ENCODE measurements around the gene PIK3C2G. TPM values are rescaled to one million over a fixed set of nuclear protein-coding genes. Genes with fewer than 3 reads are reported as not detected.
"Not testable (repeated sequence)": the region's sequence is repeated elsewhere in the genome, so short reads cannot be mapped to it uniquely, and the experiment has no call there.

PIK3C2G gene
- total and polyA plus RNA-seq, 4 donors: 0.11 to 4.8 (median 0.74) TPM; not detected in 1

DNA sequence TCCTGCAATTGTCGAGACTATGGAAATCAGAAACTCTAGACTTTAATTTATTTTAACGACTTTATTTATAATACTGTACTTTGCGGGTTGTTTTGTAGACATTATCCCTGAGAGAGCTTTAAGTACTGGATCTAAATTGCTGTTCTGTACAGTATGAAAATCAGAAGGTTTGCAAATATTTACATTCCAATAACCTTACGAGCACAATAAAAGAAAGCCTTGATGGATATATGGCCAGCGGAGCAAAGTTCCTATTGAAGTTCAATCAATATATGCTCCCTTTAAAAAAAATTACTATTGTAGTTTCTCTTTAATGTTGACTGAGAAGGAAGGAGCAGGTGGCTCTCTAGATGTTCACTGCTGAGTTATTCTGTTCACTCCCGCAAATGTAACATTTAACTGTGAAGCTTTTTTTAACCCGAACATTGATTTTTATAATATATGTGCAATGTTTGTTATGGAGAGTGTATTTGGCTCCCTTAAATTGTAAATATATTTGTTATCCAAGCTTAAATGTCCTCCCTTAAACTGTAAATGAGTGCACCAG, 241.2 kb downstream of the PIK3C2G start:
- ATAC-seq (ENCODE audit: insufficient read depth, low FRiP score) (no peak), DNase-seq (no peak)
- Histone ChIP-seq H3K27ac (ENCODE audit: low read depth in 1 of 2, low read length in 1 of 2) (no peak overlapping the region), H3K9ac (ENCODE audit: insufficient read depth in 1 of 2, low read length in 2 of 2) (no peak overlapping the region), H3K36me3 (ENCODE audit: control insufficient read depth in 4 of 4, insufficient read depth in 4 of 4, low read length in 4 of 4) (no peaks in the 10 kb centered on the region), H3K4me3 (no peak overlapping the region), H3K9me3 (ENCODE audit: control insufficient read depth in 4 of 4, insufficient read depth in 3 of 4, low read length in 3 of 4) (no peaks in the 10 kb centered on the region), H3K4me1 (ENCODE audit: control insufficient read depth in 5 of 5, insufficient read depth in 5 of 5, low read length in 5 of 5) (no peaks in the 10 kb centered on the region), H3K27me3 (ENCODE audit: control insufficient read depth in 3 of 3, insufficient read depth in 3 of 3, low read length in 2 of 3) (no peaks in the 10 kb centered on the region)
- WGBS, 2 donors: 76 to 84% methylated on average over 7 of the region's 7 CpGs
- TF ChIP-seq, protein P1, sequence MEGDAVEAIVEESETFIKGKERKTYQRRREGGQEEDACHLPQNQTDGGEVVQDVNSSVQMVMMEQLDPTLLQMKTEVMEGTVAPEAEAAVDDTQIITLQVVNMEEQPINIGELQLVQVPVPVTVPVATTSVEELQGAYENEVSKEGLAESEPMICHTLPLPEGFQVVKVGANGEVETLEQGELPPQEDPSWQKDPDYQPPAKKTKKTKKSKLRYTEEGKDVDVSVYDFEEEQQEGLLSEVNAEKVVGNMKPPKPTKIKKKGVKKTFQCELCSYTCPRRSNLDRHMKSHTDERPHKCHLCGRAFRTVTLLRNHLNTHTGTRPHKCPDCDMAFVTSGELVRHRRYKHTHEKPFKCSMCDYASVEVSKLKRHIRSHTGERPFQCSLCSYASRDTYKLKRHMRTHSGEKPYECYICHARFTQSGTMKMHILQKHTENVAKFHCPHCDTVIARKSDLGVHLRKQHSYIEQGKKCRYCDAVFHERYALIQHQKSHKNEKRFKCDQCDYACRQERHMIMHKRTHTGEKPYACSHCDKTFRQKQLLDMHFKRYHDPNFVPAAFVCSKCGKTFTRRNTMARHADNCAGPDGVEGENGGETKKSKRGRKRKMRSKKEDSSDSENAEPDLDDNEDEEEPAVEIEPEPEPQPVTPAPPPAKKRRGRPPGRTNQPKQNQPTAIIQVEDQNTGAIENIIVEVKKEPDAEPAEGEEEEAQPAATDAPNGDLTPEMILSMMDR (IDR thresholded peaks at IDR 0.05; ENCODE audit: control extremely low read depth, extremely low read depth): no peak

DNA sequence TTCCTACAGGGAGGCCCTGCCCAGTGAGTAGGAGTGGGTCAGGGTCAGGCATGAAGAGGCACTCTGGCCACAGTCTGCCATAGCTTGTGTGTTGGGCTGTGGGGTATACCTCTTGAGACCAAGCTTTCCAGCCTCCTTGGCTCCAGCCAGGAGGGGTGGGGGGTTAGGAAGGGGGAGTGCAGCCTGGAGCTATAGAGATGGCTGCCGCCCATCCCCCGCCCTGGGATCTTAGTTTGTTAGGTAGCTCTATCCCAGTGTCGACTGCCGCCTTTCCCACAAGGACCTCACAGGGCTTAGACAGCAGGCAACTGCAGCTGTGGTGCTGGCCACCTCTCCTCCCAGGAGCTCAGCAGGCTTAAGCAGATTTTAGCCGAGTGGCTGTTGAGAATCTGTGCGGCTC, 260.1 kb downstream of the PIK3C2G start:
- Histone ChIP-seq H3K27me3 (ENCODE audit: control insufficient read depth in 3 of 3, insufficient read depth in 3 of 3, low read length in 2 of 3) (no peaks in the 10 kb centered on the region), H3K9ac (ENCODE audit: insufficient read depth in 1 of 2, low read length in 2 of 2) (no peak overlapping the region), H3K27ac (ENCODE audit: low read depth in 1 of 2, low read length in 1 of 2) (no peak overlapping the region), H3K4me3 (no peak overlapping the region), H3K36me3 (ENCODE audit: control insufficient read depth in 4 of 4, insufficient read depth in 4 of 4, low read length in 4 of 4) (no peaks in the 10 kb centered on the region), H3K9me3 (ENCODE audit: control insufficient read depth in 4 of 4, insufficient read depth in 3 of 4, low read length in 3 of 4) (peaks cover 0 to 10% (median 4%) of the 10 kb centered on the region in 4 donors), H3K4me1 (ENCODE audit: control insufficient read depth in 5 of 5, insufficient read depth in 5 of 5, low read length in 5 of 5) (no peaks in the 10 kb centered on the region)
- 98 to 99% methylated on average over 6 of the region's 6 CpGs for WGBS, 2 donors
- DNase-seq (no peak), ATAC-seq (ENCODE audit: insufficient read depth, low FRiP score) (no peak)
- TF ChIP-seq, protein P1 (IDR thresholded peaks at IDR 0.05; ENCODE audit: control extremely low read depth, extremely low read depth): no peak

DNA sequence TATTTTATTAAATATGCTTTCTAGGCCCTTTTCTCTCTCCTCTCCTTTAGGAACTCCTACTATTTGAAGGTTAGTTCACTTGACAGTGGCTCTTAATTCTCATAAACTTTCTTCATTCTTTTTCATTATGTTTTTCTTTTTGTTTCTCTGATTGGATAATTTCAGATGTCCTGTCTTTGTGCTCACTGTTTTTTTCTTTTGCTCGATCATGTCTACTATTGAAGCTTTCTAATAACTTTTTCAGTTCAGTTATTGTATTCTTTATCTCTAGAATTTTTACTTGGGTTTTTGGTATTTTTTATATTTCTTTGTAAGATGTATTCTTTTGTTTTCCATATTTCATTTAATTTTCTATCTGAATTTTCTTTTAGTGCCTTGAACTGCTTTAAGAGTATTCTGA, 261.5 kb downstream of the PIK3C2G start:
- ATAC-seq (ENCODE audit: insufficient read depth, low FRiP score): no peak
- 77 to 90% methylated on average over 1 of the region's 1 CpG for WGBS, 2 donors
- Histone ChIP-seq H3K4me1 (ENCODE audit: control insufficient read depth in 5 of 5, insufficient read depth in 5 of 5, low read length in 5 of 5) (peaks cover 0 to 2% (median 0%) of the 10 kb centered on the region in 5 donors), H3K4me3 (no peak overlapping the region), H3K36me3 (ENCODE audit: control insufficient read depth in 4 of 4, insufficient read depth in 4 of 4, low read length in 4 of 4) (no peaks in the 10 kb centered on the region), H3K9ac (ENCODE audit: insufficient read depth in 1 of 2, low read length in 2 of 2) (no peak overlapping the region), H3K9me3 (ENCODE audit: control insufficient read depth in 4 of 4, insufficient read depth in 3 of 4, low read length in 3 of 4) (peaks cover 0 to 10% (median 4%) of the 10 kb centered on the region in 4 donors), H3K27ac (ENCODE audit: low read depth in 1 of 2, low read length in 1 of 2) (no peak overlapping the region), H3K27me3 (ENCODE audit: control insufficient read depth in 3 of 3, insufficient read depth in 3 of 3, low read length in 2 of 3) (no peaks in the 10 kb centered on the region)
- no peak for DNase-seq
- TF ChIP-seq, protein P1 (IDR thresholded peaks at IDR 0.05; ENCODE audit: control extremely low read depth, extremely low read depth): no peak

DNA sequence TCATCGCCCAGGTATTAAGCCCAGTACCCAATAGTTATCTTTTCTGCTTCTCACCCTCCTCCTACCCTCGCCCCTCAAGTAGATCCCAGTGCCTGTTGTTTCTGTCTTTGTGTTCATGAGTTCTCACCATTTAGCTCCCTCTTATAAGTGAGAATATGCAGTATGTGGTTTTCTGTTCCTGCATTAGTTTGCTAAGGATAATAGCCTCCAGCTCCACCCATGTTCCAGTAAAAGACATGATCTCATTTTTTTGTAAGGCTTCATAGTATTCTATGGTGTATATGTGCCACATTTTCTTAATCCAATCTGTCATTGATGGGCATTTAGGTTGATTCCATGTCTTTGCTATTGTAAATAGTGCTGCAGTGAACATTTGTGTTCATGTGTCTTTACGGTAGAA, 281.2 kb downstream of the PIK3C2G start:
- H3K4me3 ChIP-seq; H3K36me3 ChIP-seq (ENCODE audit: control insufficient read depth in 4 of 4, insufficient read depth in 4 of 4, low read length in 4 of 4); H3K9ac ChIP-seq (ENCODE audit: insufficient read depth in 1 of 2, low read length in 2 of 2); H3K4me1 ChIP-seq (ENCODE audit: control insufficient read depth in 5 of 5, insufficient read depth in 5 of 5, low read length in 5 of 5); H3K27ac ChIP-seq (ENCODE audit: low read depth in 1 of 2, low read length in 1 of 2); H3K27me3 ChIP-seq (ENCODE audit: control insufficient read depth in 3 of 3, insufficient read depth in 3 of 3, low read length in 2 of 3); ATAC-seq (ENCODE audit: insufficient read depth, low FRiP score); H3K9me3 ChIP-seq (ENCODE audit: control insufficient read depth in 4 of 4, insufficient read depth in 3 of 4, low read length in 3 of 4); DNase-seq: not testable (repeated sequence)
- WGBS, 2 donors: 90 to 95% methylated on average over 3 of the region's 3 CpGs

Data from lung (tissue), 12 donors.